Spinal cord (tissue), 10 donors: ENCODE measurements around the gene SLC22A15. TPM values are rescaled to one million over a fixed set of nuclear protein-coding genes. Genes with fewer than 3 reads are reported as not detected.
A peak's percentile ranks its signal among the peaks of the same experiment; 100 is the strongest.

Experiments used
- DNase-seq, 6 donors: peaks; one replicate each; pipeline versions ENCODE4 v3.0.0 to v3.0.0-alpha.2; 2013 to 2015; ENCODE audit warnings: low spot score in 6 of 6, low read depth in 4 of 6
- H3K27ac ChIP-seq: one replicate; pipeline ENCODE4 v1.5.1; 2013; ENCODE audit warnings: low read depth, low read length, control low read depth
- H3K27me3 ChIP-seq: one replicate; pipeline ENCODE4 v1.6.1; 2013; ENCODE audit warnings: low read length; ENCODE audit not compliant: control insufficient read depth, insufficient read depth
- H3K36me3 ChIP-seq: one replicate; pipeline ENCODE4 v1.6.1; 2013; ENCODE audit warnings: low read length; ENCODE audit not compliant: control insufficient read depth, insufficient read depth
- H3K4me1 ChIP-seq: one replicate; pipeline ENCODE4 v1.6.1; 2013; ENCODE audit warnings: low read length; ENCODE audit not compliant: control insufficient read depth, insufficient read depth
- H3K4me3 ChIP-seq: one replicate; pipeline ENCODE4 v1.5.1; 2013; ENCODE audit warnings: low read depth, low read length, control low read depth
- H3K9me3 ChIP-seq: one replicate; pipeline ENCODE4 v1.6.1; 2013; ENCODE audit warnings: low read length; ENCODE audit not compliant: control insufficient read depth, insufficient read depth
- WGBS: methylation state at CpG from one replicate; pipeline ENCODE4 v1.1.5; 2013; ENCODE audit warnings: missing lambda C conversion rate; ENCODE audit not compliant: insufficient coverage; 5-methylcytosine and 5-hydroxymethylcytosine counted together
- long read RNA-seq, 4 donors: transcript quantifications; one replicate each; lab custom pipeline, GENCODE V29; 2026
- polyA plus RNA-seq, 2 donors: library from polyadenylated mRNA; unstranded; fragments of 120-200 nt; gene quantifications; one replicate each; pipeline ENCODE4 v1.2.1, GENCODE V29; 2013; ENCODE audit not compliant: insufficient read length in 2 of 2
- total RNA-seq, 2 donors: library from RNA; depleted of rRNA in 1 of 2; stranded (reverse); fragments of 120-200 nt in 1 of 2; fragments of >200 nt in 1 of 2; gene quantifications; one replicate each; pipeline versions ENCODE4 v1.2.3 to v1.2.4, GENCODE V29; 2013 to 2014
- donor health status: healthy.

Gene SLC22A15
- total RNA-seq (10 to 100 TPM in 1 of 2 donors, 1 to 10 TPM in 1; 10.0 to 36.0 TPM), polyA plus RNA-seq (10 to 100 TPM; 17.6 to 28.5 TPM)
- long read RNA-seq, donor 1, full-length matches to known transcripts, result 1 of 1 reads
- long read RNA-seq, donor 1, partial matches to known transcripts, result 0 of 1 reads
- long read RNA-seq, donor 1, other reads (novel, unspliced or antisense), result 0 of 1 reads
- long read RNA-seq, donor 2, result 0 reads
- long read RNA-seq, donor 3, full-length matches to known transcripts, result 1 of 1 reads
- long read RNA-seq, donor 3, partial matches to known transcripts, result 0 of 1 reads
- long read RNA-seq, donor 3, other reads (novel, unspliced or antisense), result 0 of 1 reads
- long read RNA-seq, donor 4, result 0 reads

- H3K4me3 ChIP-seq, result peak within 1 kb of the TSS; percentile 63
- peaks cover 5% of the 10 kb centered on the region for H3K27me3 ChIP-seq
- under 1% methylated on average over 91 of the region's 91 CpGs for WGBS
- H3K36me3 ChIP-seq, result no peaks in the 10 kb centered on the region
- H3K27ac ChIP-seq, result peak within 1 kb of the TSS; percentile 64
- no peaks in the 10 kb centered on the region for H3K9me3 ChIP-seq
- H3K4me1 ChIP-seq, result peaks cover 11% of the 10 kb centered on the region
- DNase-seq, result peak in 5 of 6 donors; percentile 33 to 78 (median 38)
These were observed at the start of gene SLC22A15 for GRCh38 chr1:115976062-115976920. Gene SLC22A15, plus strand, starts transcription at chr1:115976513. Its CDS starts 115 bp downstream, at chr1:115976628.

GRCh38 chr1:115927971-115928370 lies 48.3 kb upstream of the SLC22A15 start:
- Histone ChIP-seq H3K27ac (no peak overlapping the region), H3K4me1 (no peaks in the 10 kb centered on the region), H3K9me3 (no peaks in the 10 kb centered on the region), H3K27me3 (no peaks in the 10 kb centered on the region), H3K4me3 (no peak overlapping the region), H3K36me3 (no peaks in the 10 kb centered on the region)
- peak in 2 of 6 donors; percentile 14 to 43 for DNase-seq
- 100% methylated on average over 1 of the region's 4 CpGs for WGBS

GRCh38 chr1:115929881-115930280 lies 46.4 kb upstream of the SLC22A15 start:
- Histone ChIP-seq H3K27me3 (no peaks in the 10 kb centered on the region), H3K4me3 (no peak overlapping the region), H3K27ac (no peak overlapping the region), H3K4me1 (no peaks in the 10 kb centered on the region), H3K9me3 (peaks cover 1% of the 10 kb centered on the region), H3K36me3 (no peaks in the 10 kb centered on the region)
- WGBS, result 20% methylated on average over 1 of the region's 5 CpGs
- DNase-seq, result peak in 3 of 6 donors; percentile 22 to 85 (median 85)

- H3K36me3 ChIP-seq, result no peaks in the 10 kb centered on the region
- no peaks in the 10 kb centered on the region for H3K4me1 ChIP-seq
- H3K4me3 ChIP-seq, result no peak overlapping the region
- H3K9me3 ChIP-seq, result peaks cover 1% of the 10 kb centered on the region
- no peak overlapping the region for H3K27ac ChIP-seq
- WGBS, result 100% methylated on average over 1 of the region's 3 CpGs
- no peaks in the 10 kb centered on the region for H3K27me3 ChIP-seq
- no peak for DNase-seq
These were observed 42.7 kb upstream of the SLC22A15 start for GRCh38 chr1:115933625-115934024.

- WGBS, result 40% methylated on average over 1 of the region's 6 CpGs
- Histone ChIP-seq H3K4me3 (no peak overlapping the region), H3K36me3 (no peaks in the 10 kb centered on the region), H3K4me1 (no peaks in the 10 kb centered on the region), H3K27ac (no peak overlapping the region), H3K27me3 (no peaks in the 10 kb centered on the region), H3K9me3 (no peaks in the 10 kb centered on the region)
- DNase-seq, result no peak
These were observed 36.9 kb upstream of the SLC22A15 start for GRCh38 chr1:115939455-115939854.

GRCh38 chr1:115946116-115946515 lies 30.2 kb upstream of the SLC22A15 start:
- no CpG with 5 or more reads among the region's 3 CpGs for WGBS
- no peak overlapping the region for H3K4me3 ChIP-seq
- H3K27me3 ChIP-seq, result no peaks in the 10 kb centered on the region
- no peak for DNase-seq
- H3K27ac ChIP-seq, result no peak overlapping the region
- H3K9me3 ChIP-seq, result no peaks in the 10 kb centered on the region
- H3K36me3 ChIP-seq, result no peaks in the 10 kb centered on the region
- H3K4me1 ChIP-seq, result no peaks in the 10 kb centered on the region

GRCh38 chr1:115949156-115949555 lies 27.2 kb upstream of the SLC22A15 start:
- no peaks in the 10 kb centered on the region for H3K9me3 ChIP-seq
- no peaks in the 10 kb centered on the region for H3K36me3 ChIP-seq
- DNase-seq, result no peak
- H3K27ac ChIP-seq, result no peak overlapping the region
- no peak overlapping the region for H3K4me3 ChIP-seq
- no peaks in the 10 kb centered on the region for H3K4me1 ChIP-seq
- no peaks in the 10 kb centered on the region for H3K27me3 ChIP-seq
- WGBS, result 100% methylated on average over 1 of the region's 2 CpGs

- no peak for DNase-seq
These were observed 24.8 kb upstream of the SLC22A15 start for GRCh38 chr1:115951560-115951959.

GRCh38 chr1:115952547-115952946 lies 23.8 kb upstream of the SLC22A15 start:
- Histone ChIP-seq H3K4me1 (no peaks in the 10 kb centered on the region), H3K27ac (no peak overlapping the region), H3K36me3 (no peaks in the 10 kb centered on the region), H3K4me3 (no peak overlapping the region), H3K27me3 (no peaks in the 10 kb centered on the region), H3K9me3 (no peaks in the 10 kb centered on the region)
- WGBS, result 20% methylated on average over 1 of the region's 1 CpG
- DNase-seq, result no peak

More at GRCh38 chr1:115951560-115951959, 24.8 kb upstream of the SLC22A15 start:
- H3K27me3 ChIP-seq, result no peaks in the 10 kb centered on the region
- H3K4me3 ChIP-seq, result no peak overlapping the region
- H3K4me1 ChIP-seq, result no peaks in the 10 kb centered on the region
- H3K27ac ChIP-seq, result no peak overlapping the region
- no peaks in the 10 kb centered on the region for H3K36me3 ChIP-seq
- H3K9me3 ChIP-seq, result no peaks in the 10 kb centered on the region
